ENCODE results near the gene SEL1L2. TPM values are rescaled to one million over a fixed set of nuclear protein-coding genes. Genes with fewer than 3 reads are reported as not detected.

SEL1L2 gene
- total and polyA plus RNA-seq, 9 of the 15 experiments (the other 6 are each of a cell fraction or from before 2014, with no cell fraction given) = not detected

- no peaks in the 10 kb centered on the region for H3K27me3 ChIP-seq (ENCODE audit: control insufficient read depth in 2 of 2, insufficient read depth in 2 of 2, low read length in 2 of 2)
- H3K27ac ChIP-seq (ENCODE audit: extremely low read depth, low read depth, low read length) = no peak overlapping the region
- H4K20me1 ChIP-seq (replicated peaks; ENCODE audit: control insufficient read depth, insufficient read depth, low read length) = no peaks in the 10 kb centered on the region
- ChIA-PET POLR2A (no interaction called here), CTCF (ENCODE audit: low intra/inter-chr PET ratio) (no interaction called here)
- no peak overlapping the region for H3K9ac ChIP-seq (ENCODE audit: insufficient read depth in 1 of 2, low read depth in 2 of 2, low read length in 2 of 2)
- FAIRE-seq (no peak), DNase-seq (ENCODE audit: extremely low read depth in 1 of 4, low spot score in 3 of 4) (no peak), ATAC-seq (no peak)
- no peaks in the 10 kb centered on the region for H3K79me2 ChIP-seq (ENCODE audit: control insufficient read depth, insufficient read depth, low read length)
- intact Hi-C loops (cut with micrococcal nuclease) (no loop called here), in situ Hi-C loops (cut with MboI) (loop anchor here (5.0 kb wide), 1 partner anchor 45 kb away; no protein-coding TSS in a partner anchor)
- H3K36me3 ChIP-seq (ENCODE audit: control insufficient read depth, insufficient read depth, low read length) = no peaks in the 10 kb centered on the region
- no peak overlapping the region for H2AFZ ChIP-seq (ENCODE audit: low read depth, low read length)
- WGBS (ENCODE audit: insufficient coverage, low coverage, missing lambda C conversion rate) = 0% methylated on average over 2 of the region's 3 CpGs
- no peak overlapping the region for H3K4me2 ChIP-seq (ENCODE audit: insufficient read depth, low read length)
- TF ChIP-seq NUFIP1 (IDR thresholded peaks at IDR 0.05; ENCODE audit: partially characterized antibody) = no peak
- TF ChIP-seq DMBX1 (CRISPR knock-in tag; IDR thresholded peaks at IDR 0.05; ENCODE audit: borderline replicate concordance) = no peak
- no peak for TF ChIP-seq CEBPB (tag; IDR thresholded peaks at IDR 0.05)
- no peaks in the 10 kb centered on the region for H3K9me1 ChIP-seq (ENCODE audit: control insufficient read depth, insufficient read depth, low read length)
- no peak overlapping the region for H3K4me3 ChIP-seq
- no TSS peak for BruUV-seq (replicated peaks)
- H3K9me3 ChIP-seq (replicated peaks; ENCODE audit: control insufficient read depth, insufficient read depth, low read depth, low read length) = no peaks in the 10 kb centered on the region
- H3K4me1 ChIP-seq (replicated peaks in 1 of 2; ENCODE audit: control insufficient read depth in 2 of 2, insufficient read depth in 2 of 2, low read length in 2 of 2) = no peaks in the 10 kb centered on the region
These were observed 42.7 kb downstream of the SEL1L2 start for GRCh38 chr20:13947719-13948118.

DNA sequence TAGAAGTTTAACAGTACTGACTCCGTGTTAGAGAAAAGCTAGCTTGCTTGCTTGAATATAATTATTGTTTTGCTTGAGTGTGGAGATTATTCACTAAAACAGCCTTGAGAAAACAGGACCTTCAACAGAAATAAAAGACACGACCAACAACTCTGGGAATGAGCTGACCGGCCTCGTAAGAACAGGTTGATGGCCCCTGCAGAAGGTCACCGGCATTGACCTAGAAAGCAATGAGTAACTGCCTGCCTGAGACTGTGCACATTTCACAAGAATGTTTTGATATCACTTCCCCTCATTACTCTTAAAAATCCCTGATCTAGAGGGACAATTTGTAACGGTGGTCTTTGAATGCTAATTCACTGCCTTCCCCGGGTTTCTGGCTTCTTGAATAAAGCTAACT, 49.4 kb downstream of the SEL1L2 start:
- Histone ChIP-seq H3K36me3 (ENCODE audit: control insufficient read depth, insufficient read depth, low read length) (no peaks in the 10 kb centered on the region), H3K27ac (ENCODE audit: extremely low read depth, low read depth, low read length) (no peak overlapping the region), H3K4me3 (no peak overlapping the region), H2AFZ (ENCODE audit: low read depth, low read length) (no peak overlapping the region), H3K79me2 (ENCODE audit: control insufficient read depth, insufficient read depth, low read length) (no peaks in the 10 kb centered on the region), H3K9ac (ENCODE audit: insufficient read depth in 1 of 2, low read depth in 2 of 2, low read length in 2 of 2) (no peak overlapping the region), H4K20me1 (replicated peaks; ENCODE audit: control insufficient read depth, insufficient read depth, low read length) (no peaks in the 10 kb centered on the region), H3K9me3 (replicated peaks; ENCODE audit: control insufficient read depth, insufficient read depth, low read depth, low read length) (no peaks in the 10 kb centered on the region), H3K27me3 (ENCODE audit: control insufficient read depth in 2 of 2, insufficient read depth in 2 of 2, low read length in 2 of 2) (no peaks in the 10 kb centered on the region), H3K4me2 (ENCODE audit: insufficient read depth, low read length) (no peak overlapping the region), H3K9me1 (ENCODE audit: control insufficient read depth, insufficient read depth, low read length) (no peaks in the 10 kb centered on the region), H3K4me1 (replicated peaks in 1 of 2; ENCODE audit: control insufficient read depth in 2 of 2, insufficient read depth in 2 of 2, low read length in 2 of 2) (no peaks in the 10 kb centered on the region)
- WGBS (ENCODE audit: insufficient coverage, low coverage, missing lambda C conversion rate) = 0% methylated on average over 7 of the region's 7 CpGs
- BruUV-seq (replicated peaks) = no TSS peak
- DNase-seq (ENCODE audit: extremely low read depth in 1 of 4, low spot score in 3 of 4) = no peak
- ChIA-PET POLR2A (no interaction called here), CTCF (ENCODE audit: low intra/inter-chr PET ratio) (no interaction called here)
- TF ChIP-seq CHD1 (IDR thresholded peaks at IDR 0.05; ENCODE audit: low read length) = no peak
- no peak for TF ChIP-seq CBX1 (IDR thresholded peaks at IDR 0.05; ENCODE audit: low read depth)
- TF ChIP-seq PYGO2 (tag; IDR thresholded peaks at IDR 0.05) = no peak
- no peak for TF ChIP-seq RNF219 (CRISPR knock-in tag; IDR thresholded peaks at IDR 0.05)
- TF ChIP-seq RBM25 (IDR thresholded peaks at IDR 0.05; ENCODE audit: low read depth, low read length, severe bottlenecking) = no peak
- TF ChIP-seq L3MBTL2 (IDR thresholded peaks at IDR 0.05) = no peak
- no peak for TF ChIP-seq MTA2 (IDR thresholded peaks at IDR 0.05; ENCODE audit: low read depth)
- ATAC-seq = no peak
- in situ Hi-C loops (cut with MboI) = no loop called here
- intact Hi-C loops (cut with micrococcal nuclease) = no loop called here
- no peak for FAIRE-seq

Data from K562 (cell line).